Fibroblast of lung (primary cell): ENCODE measurements around the gene BCAN. TPM values are rescaled to one million over a fixed set of nuclear protein-coding genes. Genes with fewer than 3 reads are reported as not detected.
"Not testable (repeated sequence)": the region's sequence is repeated elsewhere in the genome, so short reads cannot be mapped to it uniquely, and the experiment has no call there.

Experiments used
- DNase-seq, 2 donors: peaks; one replicate each; pipeline versions ENCODE4 v3.0.0 to v3.0.0-alpha.2; 2010; ENCODE audit warnings: low read depth in 2 of 2
- H2AFZ ChIP-seq: 2 replicates; pipeline ENCODE4 v1.5.1; 2012; ENCODE audit warnings: low read length, control low read depth, inconsistent platforms
- H3K27ac ChIP-seq: 2 replicates; pipeline ENCODE4 v1.5.1; 2011; ENCODE audit warnings: low read length, control low read depth; ENCODE audit not compliant: insufficient read depth
- H3K27me3 ChIP-seq: 2 replicates; pipeline ENCODE4 v1.5.1; 2011; ENCODE audit warnings: mild to moderate bottlenecking, low read length; ENCODE audit not compliant: control insufficient read depth, insufficient read depth
- H3K36me3 ChIP-seq: 2 replicates; pipeline ENCODE4 v1.5.1; 2011; ENCODE audit warnings: low read length; ENCODE audit not compliant: control insufficient read depth, insufficient read depth
- H3K4me1 ChIP-seq: 2 replicates; pipeline ENCODE4 v1.5.1; 2011; ENCODE audit warnings: low read length; ENCODE audit not compliant: control insufficient read depth, insufficient read depth; ENCODE audit errors: extremely low read depth
- H3K4me2 ChIP-seq: 2 replicates; pipeline ENCODE4 v1.5.1; 2011; ENCODE audit warnings: low read length, control low read depth; ENCODE audit not compliant: insufficient read depth; ENCODE audit errors: extremely low read depth
- H3K4me3 ChIP-seq, 4 experiments: fragments of 200-600 bp in 1 of 4; sonication (generic) in 1 of 4; replicated peaks in 1 of 4; 2 replicates each; pipeline ENCODE4 v1.5.1; 2011 to 2016; ENCODE audit warnings: low read length in 4 of 4, low read depth in 3 of 4, mild to moderate bottlenecking in 3 of 4, control low read depth in 2 of 4, inconsistent platforms in 1 of 4, mixed read lengths in 1 of 4; ENCODE audit not compliant: insufficient read depth in 1 of 4; ENCODE audit errors: control extremely low read depth in 1 of 4
- H3K79me2 ChIP-seq: 2 replicates; pipeline ENCODE4 v1.5.1; 2012; ENCODE audit warnings: mild to moderate bottlenecking, low read length, inconsistent platforms; ENCODE audit not compliant: control insufficient read depth, insufficient read depth
- H3K9ac ChIP-seq: 2 replicates; pipeline ENCODE4 v1.5.1; 2011; ENCODE audit warnings: mild to moderate bottlenecking, low read length, control low read depth; ENCODE audit not compliant: insufficient read depth
- H3K9me3 ChIP-seq: 2 replicates; pipeline ENCODE4 v1.5.1; 2012; ENCODE audit warnings: low read depth, low read length; ENCODE audit not compliant: control insufficient read depth, insufficient read depth
- H4K20me1 ChIP-seq: 2 replicates; pipeline ENCODE4 v1.5.1; 2011; ENCODE audit warnings: low read length; ENCODE audit not compliant: control insufficient read depth, insufficient read depth; ENCODE audit errors: extremely low read depth
- EZH2 ChIP-seq: IDR thresholded peaks from 2 replicates; pipeline ENCODE4 v1.5.1; 2012; ENCODE audit warnings: low read length, control low read depth, mild to moderate bottlenecking; ENCODE audit errors: missing control alignments
- polyA plus RNA-seq, 2 donors: library from polyadenylated mRNA; depleted of rRNA in 1 of 2; stranded (reverse) in 1 of 2; unstranded in 1 of 2; fragments of >200 nt; gene quantifications; 2 replicates each; pipeline ENCODE4 v1.2.1, GENCODE V29; 2011 to 2012; ENCODE audit warnings: missing spikeins in 1 of 2
- total RNA-seq: library from RNA; depleted of rRNA; stranded (reverse); fragments of >200 nt; gene quantifications from 2 replicates; pipeline ENCODE4 v1.2.1, GENCODE V29; 2014
- TF ChIP-seq, protein P1 (sequence below), 2 donors: IDR thresholded peaks in 1 of 2; conservative IDR thresholded peaks in 1 of 2; 1 replicate in 1 of 2; 2 replicates in 1 of 2; pipeline ENCODE4 v1.5.1; 2011 to 2012; ENCODE audit warnings: low read length in 2 of 2, control low read depth in 1 of 2, inconsistent platforms in 1 of 2, low read depth in 1 of 2, mild to moderate bottlenecking in 1 of 2

Gene BCAN
- total and polyA plus RNA-seq, 2 donors (not counting 1 experiment from before 2014, with no cell fraction given): 0.03 TPM; not detected in 1

DNA sequence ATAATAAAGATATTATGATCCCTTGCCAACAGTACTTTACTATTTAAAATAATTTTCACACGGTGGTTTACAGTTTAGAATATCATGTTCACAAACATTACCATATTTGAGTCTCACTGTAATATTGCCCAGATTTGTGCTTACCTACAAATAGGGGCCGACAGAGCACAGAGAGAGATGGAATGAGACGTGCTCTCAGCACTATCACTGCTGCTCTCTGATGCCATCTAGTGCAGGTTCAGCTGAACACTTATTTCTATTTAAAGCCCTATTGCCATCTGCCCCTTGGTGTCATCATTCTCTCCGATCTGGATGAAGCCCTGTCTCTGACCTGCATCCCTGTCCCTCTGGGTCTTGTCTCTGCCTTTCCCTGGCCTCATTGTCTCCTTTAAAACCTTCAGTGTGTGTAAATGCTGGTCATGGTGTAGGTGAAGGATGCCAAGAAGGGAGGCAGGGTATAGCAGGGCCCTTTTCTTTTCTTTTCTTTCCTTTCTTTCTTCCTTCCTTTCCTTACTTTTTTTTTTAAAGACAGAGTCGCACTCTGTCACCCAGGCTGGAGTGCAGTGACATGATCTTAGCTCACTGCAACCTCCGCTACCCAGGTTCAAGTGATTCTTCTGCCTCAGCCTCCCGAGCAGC lies 33.8 kb upstream of the BCAN start:
- Histone ChIP-seq H3K27me3 (peaks cover 4% of the 10 kb centered on the region), H3K4me2 (no peak overlapping the region), H4K20me1 (no peaks in the 10 kb centered on the region), H3K4me3 (no peak overlapping the region), H3K4me1 (no peaks in the 10 kb centered on the region), H3K27ac (no peak overlapping the region), H3K9ac (no peak overlapping the region), H3K79me2 (no peaks in the 10 kb centered on the region), H3K9me3 (no peaks in the 10 kb centered on the region), H3K36me3 (no peaks in the 10 kb centered on the region), H2AFZ (no peak overlapping the region)
- DNase-seq: peak; percentile 63 to 75
- TF ChIP-seq, protein P1, sequence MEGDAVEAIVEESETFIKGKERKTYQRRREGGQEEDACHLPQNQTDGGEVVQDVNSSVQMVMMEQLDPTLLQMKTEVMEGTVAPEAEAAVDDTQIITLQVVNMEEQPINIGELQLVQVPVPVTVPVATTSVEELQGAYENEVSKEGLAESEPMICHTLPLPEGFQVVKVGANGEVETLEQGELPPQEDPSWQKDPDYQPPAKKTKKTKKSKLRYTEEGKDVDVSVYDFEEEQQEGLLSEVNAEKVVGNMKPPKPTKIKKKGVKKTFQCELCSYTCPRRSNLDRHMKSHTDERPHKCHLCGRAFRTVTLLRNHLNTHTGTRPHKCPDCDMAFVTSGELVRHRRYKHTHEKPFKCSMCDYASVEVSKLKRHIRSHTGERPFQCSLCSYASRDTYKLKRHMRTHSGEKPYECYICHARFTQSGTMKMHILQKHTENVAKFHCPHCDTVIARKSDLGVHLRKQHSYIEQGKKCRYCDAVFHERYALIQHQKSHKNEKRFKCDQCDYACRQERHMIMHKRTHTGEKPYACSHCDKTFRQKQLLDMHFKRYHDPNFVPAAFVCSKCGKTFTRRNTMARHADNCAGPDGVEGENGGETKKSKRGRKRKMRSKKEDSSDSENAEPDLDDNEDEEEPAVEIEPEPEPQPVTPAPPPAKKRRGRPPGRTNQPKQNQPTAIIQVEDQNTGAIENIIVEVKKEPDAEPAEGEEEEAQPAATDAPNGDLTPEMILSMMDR (conservative IDR thresholded peaks at IDR 0.05 in 1 of 2, IDR thresholded peaks at IDR 0.05 in 1 of 2; ENCODE audit: low read depth in 1 of 2, low read length in 2 of 2): peak; percentile 86 to 87
- TF ChIP-seq EZH2: no peak

DNA sequence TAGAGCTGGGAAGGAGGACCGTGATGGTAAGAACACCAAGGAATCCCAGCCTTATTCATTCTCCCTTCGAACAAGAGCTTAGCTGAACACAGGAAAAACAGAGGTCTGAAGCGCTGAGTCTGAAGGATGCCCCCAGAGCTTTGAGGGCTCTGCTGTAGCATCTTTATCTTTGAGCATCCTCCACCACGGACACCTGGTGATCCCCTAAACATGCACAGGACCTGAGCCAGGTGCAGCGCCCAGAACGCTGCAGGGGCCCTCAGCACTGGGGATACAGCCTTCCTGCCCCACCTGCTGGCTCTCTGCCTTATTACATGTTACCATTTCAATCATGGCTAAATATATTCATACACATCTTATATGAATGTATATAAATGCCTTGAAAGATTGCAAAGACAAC lies 32.9 kb upstream of the BCAN start:
- H3K4me2 ChIP-seq: no peak overlapping the region
- no peaks in the 10 kb centered on the region for H3K9me3 ChIP-seq
- H3K36me3 ChIP-seq: no peaks in the 10 kb centered on the region
- H3K27me3 ChIP-seq: peaks cover 4% of the 10 kb centered on the region
- TF ChIP-seq, protein P1 (conservative IDR thresholded peaks at IDR 0.05 in 1 of 2, IDR thresholded peaks at IDR 0.05 in 1 of 2; ENCODE audit: low read depth in 1 of 2, low read length in 2 of 2): peak; percentile 32 to 47
- TF ChIP-seq EZH2: no peak
- no peaks in the 10 kb centered on the region for H4K20me1 ChIP-seq
- no peak overlapping the region for H3K4me3 ChIP-seq
- H3K4me1 ChIP-seq: no peaks in the 10 kb centered on the region
- no peak overlapping the region for H2AFZ ChIP-seq
- no peak overlapping the region for H3K9ac ChIP-seq
- no peak overlapping the region for H3K27ac ChIP-seq
- DNase-seq: no peak
- H3K79me2 ChIP-seq: no peaks in the 10 kb centered on the region

DNA sequence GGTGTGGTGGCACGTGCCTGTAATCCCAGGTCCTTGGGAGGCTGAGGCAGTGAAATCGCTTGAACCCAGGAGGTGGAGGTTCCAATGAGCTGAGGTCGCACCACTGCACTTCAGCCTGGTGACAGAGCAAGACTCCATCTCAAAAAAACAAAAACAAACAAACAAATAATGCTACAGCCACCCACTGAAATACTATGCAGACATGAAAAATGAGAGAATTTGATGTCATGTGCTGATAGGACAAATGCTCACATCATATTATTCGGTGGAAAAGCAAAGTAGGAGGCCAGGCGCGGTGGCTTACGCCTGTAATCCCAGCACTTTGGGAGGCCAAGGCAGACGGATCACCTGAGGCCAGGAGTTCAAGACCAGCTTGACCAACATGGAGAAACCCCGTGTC lies 31.8 kb upstream of the BCAN start:
- H2AFZ ChIP-seq, H3K9ac ChIP-seq, H3K79me2 ChIP-seq, H3K9me3 ChIP-seq, H3K4me1 ChIP-seq, H3K27me3 ChIP-seq, H3K4me2 ChIP-seq, H3K4me3 ChIP-seq, DNase-seq, H3K36me3 ChIP-seq, H3K27ac ChIP-seq, H4K20me1 ChIP-seq: not testable (repeated sequence)
